Measurements from ENCODE around the gene TMEM151B.
"Not testable (repeated sequence)": the region's sequence is repeated elsewhere in the genome, so short reads cannot be mapped to it uniquely, and the experiment has no call there.

TMEM151B gene

DNA sequence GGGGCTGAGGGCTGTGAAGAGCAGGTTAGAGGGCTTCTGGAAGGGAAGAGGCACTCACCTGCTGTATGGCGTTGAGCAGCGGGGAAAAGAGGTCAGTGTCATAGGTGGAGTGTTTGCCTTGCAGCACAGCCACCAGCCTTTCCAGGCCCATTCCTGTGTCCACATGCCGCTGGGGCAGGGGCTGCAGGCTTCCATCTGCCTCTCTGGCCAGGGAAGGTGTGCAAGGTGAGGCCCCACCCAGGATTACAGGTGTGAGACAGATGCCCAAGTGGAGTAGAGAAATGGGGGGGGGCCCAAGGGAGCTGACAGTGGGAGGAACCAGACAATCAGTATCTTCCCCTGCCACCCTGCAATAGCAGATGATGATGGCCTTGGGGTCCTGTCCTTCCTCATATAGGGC lies 40.0 kb downstream of the TMEM151B start:
- no peak for DNase-seq
- in situ Hi-C loops (cut with HindIII; ENCODE audit: low pct_ligation_motif_present, low pct_unique_long_range_greater_than_20kb, low sequenced_read_pairs), result no loop called here

DNA sequence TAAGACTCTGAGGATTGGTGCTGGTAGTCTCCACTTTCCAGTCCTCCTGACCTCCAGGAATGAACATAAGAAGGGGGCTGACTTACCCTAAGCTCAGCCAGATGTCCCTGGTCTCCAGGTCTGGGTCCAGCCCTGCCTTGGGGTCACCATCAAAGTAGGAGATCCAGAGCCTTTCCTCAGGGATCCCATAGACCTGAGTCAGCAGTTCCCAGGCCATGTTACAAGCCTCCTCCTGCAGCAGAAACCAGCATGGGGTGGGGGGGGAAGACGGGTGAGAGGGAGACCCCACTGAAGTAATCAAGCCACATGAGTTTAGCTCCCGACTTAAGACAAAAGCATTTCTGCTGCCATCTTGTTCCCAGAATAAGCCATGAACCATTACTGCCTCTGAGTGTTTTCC lies 41.1 kb downstream of the TMEM151B start:
- DNase-seq, result no peak
- in situ Hi-C loops (cut with HindIII; ENCODE audit: low pct_ligation_motif_present, low pct_unique_long_range_greater_than_20kb, low sequenced_read_pairs), result no loop called here

DNA sequence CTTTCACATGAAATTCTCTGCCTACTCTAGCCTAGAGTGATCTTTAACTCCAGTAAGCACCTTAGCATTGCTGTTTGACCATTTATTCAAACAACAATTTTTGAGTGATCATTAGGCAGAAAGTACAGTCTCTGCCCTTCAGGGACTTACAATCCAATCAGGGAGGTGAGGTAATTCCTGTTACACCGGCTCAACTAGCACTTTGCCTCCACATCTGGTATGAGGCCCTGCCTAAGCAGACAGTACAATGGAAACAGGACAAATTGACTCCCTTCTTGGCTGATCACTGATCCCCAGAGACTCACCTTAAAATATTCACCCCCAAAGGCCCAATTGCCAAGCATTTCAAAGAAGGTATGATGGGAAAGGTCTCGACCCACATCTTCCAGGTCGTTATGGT lies 41.5 kb downstream of the TMEM151B start:
- in situ Hi-C loops (cut with HindIII; ENCODE audit: low pct_ligation_motif_present, low pct_unique_long_range_greater_than_20kb, low sequenced_read_pairs), result no loop called here
- DNase-seq, result no peak

DNA sequence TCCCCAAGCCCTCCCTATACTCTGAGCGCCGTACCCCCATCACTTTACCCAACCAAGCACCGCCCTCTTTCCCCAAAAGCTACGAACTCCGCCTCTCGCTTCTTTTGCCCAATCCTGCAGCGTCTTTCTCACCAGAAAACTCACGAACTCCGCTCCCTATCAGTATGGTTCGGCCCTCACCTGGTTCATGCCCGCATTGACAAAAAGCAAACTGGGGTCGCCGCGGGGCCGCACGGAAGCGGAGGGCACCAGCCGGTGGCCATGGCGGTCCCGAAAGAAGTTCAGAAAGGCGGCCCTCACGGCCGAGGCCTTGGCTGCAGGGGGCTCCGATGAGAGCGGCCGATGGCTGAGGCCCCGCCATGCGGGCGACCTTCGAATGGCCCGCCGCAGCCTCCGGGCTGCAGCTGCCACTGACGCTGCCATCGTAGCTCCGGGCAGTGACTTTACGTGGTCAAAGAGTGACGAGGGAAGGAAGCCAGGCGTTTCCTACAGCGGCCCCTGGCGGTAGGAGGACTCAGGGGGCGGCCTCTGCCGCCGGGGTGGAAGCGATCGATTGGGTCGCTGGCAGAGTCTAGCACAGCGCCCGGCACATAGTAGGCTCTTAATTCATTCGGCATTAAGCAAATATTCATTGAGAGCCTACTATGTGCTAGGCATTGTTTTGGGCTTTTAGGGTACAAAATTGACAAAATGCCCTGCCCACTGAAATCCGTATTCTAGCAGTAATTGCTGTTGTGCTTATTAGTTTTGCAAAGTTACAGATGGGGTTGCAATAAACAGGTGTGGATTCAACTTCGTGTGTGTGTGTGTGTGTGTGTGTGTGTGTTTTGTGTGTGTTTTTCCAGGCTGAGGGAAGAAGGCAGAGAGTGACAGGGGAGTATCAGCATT lies 42.9 kb downstream of the TMEM151B start, which contains the start of gene AARS2:
AARS2 (minus strand) TSS at position 447 of the 888 bp plus-strand sequence; CDS start at position 423, 24 bp downstream.
- DNase-seq, result peak; percentile 81
- in situ Hi-C loops (cut with HindIII; ENCODE audit: low pct_ligation_motif_present, low pct_unique_long_range_greater_than_20kb, low sequenced_read_pairs), result no loop called here

DNA sequence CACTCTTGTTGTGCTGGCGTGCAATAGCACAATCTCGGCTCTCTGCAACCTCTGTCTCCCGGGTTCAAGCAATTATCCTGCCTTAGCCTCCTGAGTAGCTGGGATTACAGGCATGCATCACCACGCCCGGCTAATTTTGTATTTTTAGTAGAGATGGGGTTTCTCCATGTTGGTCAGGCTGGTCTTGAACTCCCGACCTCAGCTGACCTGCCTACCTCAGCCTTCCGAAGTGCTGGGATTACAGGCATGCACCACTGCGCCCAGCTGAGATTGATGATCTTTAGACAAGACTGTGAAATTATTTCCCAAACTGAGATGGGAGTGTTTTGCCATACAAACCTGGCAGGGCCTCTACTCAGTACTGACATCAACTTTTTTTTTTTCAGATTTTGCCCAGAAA lies 44.4 kb downstream of the TMEM151B start:
- in situ Hi-C loops (cut with HindIII; ENCODE audit: low pct_ligation_motif_present, low pct_unique_long_range_greater_than_20kb, low sequenced_read_pairs); DNase-seq: not testable (repeated sequence)

DNA sequence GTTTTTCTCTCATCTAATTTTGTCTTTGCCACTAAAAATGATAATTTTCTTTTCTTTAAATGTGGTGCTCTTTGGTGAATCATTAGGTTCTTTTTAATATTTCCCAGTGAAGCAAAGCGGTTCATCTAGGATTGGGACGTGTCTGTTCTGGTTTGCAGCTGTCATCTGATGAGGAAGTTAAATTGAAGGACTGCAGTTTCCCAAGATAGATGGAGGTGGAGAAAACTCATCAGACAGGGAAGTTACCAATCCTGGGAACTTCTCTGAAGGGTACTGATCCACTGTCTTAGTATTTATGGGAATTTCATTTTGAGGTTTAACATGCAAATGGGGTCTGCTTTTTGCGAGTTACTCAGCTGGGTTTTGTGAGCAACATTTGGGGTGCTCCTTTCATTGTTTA lies 45.3 kb downstream of the TMEM151B start:
- in situ Hi-C loops (cut with HindIII; ENCODE audit: low pct_ligation_motif_present, low pct_unique_long_range_greater_than_20kb, low sequenced_read_pairs), result no loop called here
- no peak for DNase-seq

DNA sequence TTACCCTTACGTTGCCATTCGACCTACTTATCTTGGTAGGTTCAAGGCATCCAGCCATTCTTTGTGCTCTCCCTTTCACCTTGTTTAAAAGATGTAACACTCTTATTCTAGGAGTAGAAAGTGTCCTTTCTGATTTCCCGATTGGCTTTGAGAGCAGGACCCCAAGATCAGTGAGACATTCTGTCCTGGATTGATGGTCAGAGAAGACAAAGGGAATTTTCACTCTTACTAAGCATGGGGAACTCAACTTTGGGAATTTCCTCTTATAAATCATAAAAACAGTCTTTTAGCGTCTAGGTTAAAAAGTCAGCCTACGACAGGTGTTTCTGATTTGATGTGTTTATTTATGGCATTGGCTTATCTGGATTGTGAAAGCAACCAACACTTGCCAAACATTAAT lies 45.7 kb downstream of the TMEM151B start:
- in situ Hi-C loops (cut with HindIII; ENCODE audit: low pct_ligation_motif_present, low pct_unique_long_range_greater_than_20kb, low sequenced_read_pairs), result no loop called here
- DNase-seq, result no peak

DNA sequence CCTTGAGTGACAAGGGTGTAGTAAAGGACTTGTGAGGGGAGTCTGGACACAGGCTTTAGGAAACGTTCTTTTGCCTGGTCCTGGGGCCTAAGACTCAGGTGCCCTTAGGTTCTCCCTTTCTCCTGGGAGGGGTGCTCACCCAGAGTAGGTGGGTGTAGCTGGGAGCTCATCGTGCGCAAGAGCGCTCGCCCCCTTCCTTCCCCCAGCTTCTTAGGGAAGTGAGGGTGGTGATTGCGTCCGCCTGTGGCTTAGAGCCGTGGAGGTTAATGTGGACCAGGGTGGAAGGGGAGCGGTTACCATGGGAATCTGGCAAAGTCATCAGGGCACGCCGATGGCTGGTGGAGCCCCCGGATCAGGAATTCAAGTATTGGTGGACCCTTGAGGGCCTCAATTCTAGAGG lies 46.2 kb downstream of the TMEM151B start:
- in situ Hi-C loops (cut with HindIII; ENCODE audit: low pct_ligation_motif_present, low pct_unique_long_range_greater_than_20kb, low sequenced_read_pairs), result no loop called here
- no peak for DNase-seq

DNA sequence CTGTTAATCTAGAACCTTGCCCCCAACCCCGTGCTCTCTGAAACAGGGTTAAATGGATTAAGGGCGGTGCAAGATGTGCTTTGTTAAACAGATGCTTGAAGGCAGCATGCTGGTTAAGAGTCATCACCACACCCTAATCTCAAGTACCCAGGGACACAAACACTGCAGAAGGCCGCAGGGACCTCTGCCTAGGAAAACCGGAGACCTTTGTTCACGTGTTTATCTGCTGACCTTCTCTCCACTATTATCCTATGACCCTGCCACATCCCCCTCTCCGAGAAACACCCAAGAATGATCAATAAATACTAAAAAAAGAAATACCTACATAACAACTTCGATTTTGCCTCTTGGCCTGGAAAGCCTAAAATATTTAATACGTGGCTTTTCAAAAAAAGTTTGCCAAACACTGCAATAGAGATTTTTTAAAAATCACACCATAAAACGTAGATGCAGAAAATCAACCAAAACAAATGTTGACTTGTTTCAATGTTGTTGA lies 46.9 kb downstream of the TMEM151B start:
- in situ Hi-C loops (cut with HindIII; ENCODE audit: low pct_ligation_motif_present, low pct_unique_long_range_greater_than_20kb, low sequenced_read_pairs); DNase-seq: not testable (repeated sequence)

DNA sequence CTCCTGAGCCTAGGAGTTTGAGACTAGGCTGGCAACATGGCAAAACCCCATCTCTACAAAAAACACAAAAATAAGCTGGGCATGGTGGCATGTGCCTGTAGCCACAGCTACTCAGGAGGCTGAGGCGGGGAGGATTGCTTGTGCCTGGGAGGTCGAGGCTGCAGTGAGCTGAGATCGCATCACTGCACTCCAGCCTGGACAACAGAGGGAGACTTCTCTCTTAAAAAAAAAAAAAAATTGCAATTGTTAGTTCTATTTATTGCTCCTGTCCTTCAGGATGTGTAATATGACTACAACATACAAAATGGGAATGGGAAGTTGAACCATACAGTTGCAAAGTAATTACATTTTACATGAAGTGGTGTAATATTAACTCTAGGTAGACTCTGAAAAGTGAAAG lies 51.0 kb downstream of the TMEM151B start:
- no peak for DNase-seq
- in situ Hi-C loops (cut with HindIII; ENCODE audit: low pct_ligation_motif_present, low pct_unique_long_range_greater_than_20kb, low sequenced_read_pairs), result no loop called here

DNA sequence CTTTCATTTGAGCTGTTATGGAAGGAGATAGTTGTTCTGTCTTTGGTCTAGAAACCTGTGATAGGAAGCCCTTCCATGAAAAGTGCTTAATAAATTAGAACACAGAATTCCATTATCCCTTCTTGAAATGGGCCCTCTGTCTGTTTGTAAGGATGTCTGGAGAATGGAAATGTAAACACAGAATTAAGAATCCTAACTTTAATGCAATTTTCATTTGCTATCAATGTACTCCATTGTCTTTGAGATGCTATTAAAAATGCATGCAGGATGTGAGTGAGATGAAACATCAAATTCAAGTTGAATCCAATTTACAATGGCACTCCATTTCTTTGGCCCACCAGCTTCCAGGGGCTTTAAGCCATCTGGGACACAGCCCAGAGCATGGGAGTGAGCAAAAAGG lies 56.8 kb downstream of the TMEM151B start:
- in situ Hi-C loops (cut with HindIII; ENCODE audit: low pct_ligation_motif_present, low pct_unique_long_range_greater_than_20kb, low sequenced_read_pairs), result no loop called here
- no peak for DNase-seq

DNA sequence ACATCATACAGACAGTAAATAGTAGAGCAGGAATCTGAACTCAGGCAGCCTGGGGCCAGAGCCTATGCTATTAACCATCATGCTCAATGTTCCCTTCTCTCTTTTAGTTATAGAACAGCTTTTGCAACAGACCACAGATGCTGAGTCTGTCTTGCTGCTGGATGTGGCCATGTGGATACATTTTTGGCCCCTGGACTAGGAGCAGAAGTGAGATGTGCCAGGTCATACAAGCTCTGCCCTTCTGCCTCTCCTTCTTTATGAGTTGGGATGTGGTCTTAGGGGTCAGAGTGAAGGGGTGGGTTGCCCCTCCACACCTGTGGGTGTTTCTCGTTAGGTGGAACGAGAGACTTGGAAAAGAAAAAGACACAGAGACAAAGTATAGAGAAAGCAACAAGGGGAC lies 57.5 kb downstream of the TMEM151B start:
- in situ Hi-C loops (cut with HindIII; ENCODE audit: low pct_ligation_motif_present, low pct_unique_long_range_greater_than_20kb, low sequenced_read_pairs), result no loop called here
- DNase-seq, result no peak

DNA sequence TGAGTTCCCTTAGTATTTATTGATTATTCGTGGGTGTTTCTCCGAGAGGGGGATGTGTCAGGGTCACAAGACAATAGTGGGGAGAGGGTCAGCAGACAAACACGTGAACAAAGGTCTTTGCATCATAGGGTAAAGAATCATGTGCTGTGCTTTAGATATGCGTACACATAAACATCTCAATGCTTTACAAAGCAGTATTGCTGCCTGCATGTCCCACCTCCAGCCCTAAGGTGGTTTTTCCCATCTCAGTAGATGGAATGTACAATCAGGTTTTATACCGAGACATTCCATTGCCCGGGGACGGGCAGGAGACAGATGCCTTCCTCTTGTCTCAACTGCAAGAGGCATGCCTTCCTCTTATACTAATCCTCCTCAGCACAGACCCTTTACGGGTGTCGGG lies 58.0 kb downstream of the TMEM151B start:
- in situ Hi-C loops (cut with HindIII; ENCODE audit: low pct_ligation_motif_present, low pct_unique_long_range_greater_than_20kb, low sequenced_read_pairs); DNase-seq: not testable (repeated sequence)

DNA sequence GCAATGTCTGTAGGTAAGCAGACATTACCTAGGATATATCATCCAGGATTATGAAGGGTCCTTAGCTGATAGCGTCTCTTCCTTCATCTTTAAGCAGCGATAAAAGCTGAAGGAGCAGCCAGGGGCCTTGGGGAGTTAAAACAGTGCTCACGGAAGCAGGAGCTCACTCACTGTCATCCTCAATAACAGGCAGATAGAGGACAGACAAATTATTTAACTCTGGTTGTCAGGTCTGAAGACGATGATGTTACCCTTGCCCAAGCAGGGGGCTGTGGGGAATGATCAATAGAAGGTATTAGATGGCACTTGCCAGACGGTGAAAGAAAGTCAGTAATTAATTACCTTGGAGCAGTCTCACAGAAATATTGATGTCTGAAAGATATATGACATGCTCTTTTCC lies 59.6 kb downstream of the TMEM151B start:
- DNase-seq, result no peak
- in situ Hi-C loops (cut with HindIII; ENCODE audit: low pct_ligation_motif_present, low pct_unique_long_range_greater_than_20kb, low sequenced_read_pairs), result no loop called here

DNA sequence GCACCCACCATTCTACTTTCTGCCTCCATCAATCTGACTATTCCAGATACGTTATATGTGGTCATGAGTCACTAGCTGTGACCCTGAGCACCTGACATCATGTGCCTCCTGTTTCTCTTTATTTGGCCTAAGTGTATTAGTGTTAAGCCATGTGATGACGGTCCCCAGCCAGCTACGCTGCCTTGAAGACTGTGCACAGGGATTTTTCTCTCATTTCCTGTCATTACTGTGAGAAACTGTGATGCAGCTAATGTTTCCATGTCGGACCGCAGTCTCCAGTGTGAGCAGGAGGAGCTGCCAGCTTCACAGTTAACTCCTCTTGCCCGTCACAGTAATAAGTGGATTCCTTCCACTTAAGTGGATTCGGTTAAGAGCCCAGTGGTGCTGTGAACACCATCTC lies 62.3 kb downstream of the TMEM151B start:
- in situ Hi-C loops (cut with HindIII; ENCODE audit: low pct_ligation_motif_present, low pct_unique_long_range_greater_than_20kb, low sequenced_read_pairs), result no loop called here
- no peak for DNase-seq

DNA sequence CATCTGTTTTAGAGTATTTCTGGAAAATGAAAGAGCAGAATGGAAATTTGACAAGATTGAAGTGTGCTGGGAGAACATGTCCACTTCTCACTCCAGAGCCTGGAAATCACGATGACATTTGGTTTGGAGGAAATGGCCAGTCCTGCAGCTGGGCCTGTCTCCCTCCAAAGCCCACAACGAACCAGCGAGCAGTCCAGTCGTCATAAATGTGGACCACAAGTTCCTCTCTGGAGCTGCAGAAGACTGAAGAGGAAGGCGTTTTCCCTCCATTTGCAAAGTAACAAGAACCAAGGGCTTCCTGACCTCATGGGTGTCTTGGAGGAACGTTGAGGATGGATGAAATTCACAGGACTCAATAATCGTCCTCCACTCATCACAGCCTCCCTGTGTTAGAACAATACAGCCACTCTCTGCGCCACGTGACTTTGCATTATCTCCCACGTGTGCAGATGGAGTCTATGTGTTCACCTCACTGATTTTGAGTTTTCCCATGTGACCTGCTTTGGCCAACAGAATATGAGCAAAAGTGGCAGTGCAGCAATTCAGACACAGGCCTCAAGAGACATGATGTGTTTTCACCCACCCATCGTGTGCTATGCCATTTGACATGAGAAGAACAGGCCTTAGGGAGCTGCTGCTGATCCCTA lies 63.1 kb downstream of the TMEM151B start:
- in situ Hi-C loops (cut with HindIII; ENCODE audit: low pct_ligation_motif_present, low pct_unique_long_range_greater_than_20kb, low sequenced_read_pairs), result no loop called here

DNA sequence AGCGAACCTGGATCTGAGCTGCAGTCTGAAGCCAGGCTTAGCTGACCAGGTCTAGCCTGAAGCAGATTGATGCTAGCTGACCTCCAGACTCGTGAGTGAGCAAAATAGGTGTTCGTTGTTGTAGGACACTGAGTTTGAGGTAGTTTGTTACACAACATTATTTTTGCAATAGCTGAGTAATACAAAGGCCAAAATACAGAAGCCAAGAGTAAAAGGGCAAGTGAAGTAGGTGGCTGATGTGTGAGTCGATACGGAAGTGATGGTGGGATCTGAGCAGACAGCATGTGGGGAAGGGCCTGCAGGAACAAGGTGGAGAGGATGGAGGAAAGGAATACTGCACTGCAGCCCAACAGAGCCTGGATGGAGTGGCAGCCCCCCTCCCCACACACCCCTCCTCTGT lies 63.7 kb downstream of the TMEM151B start:
- in situ Hi-C loops (cut with HindIII; ENCODE audit: low pct_ligation_motif_present, low pct_unique_long_range_greater_than_20kb, low sequenced_read_pairs), result no loop called here
- DNase-seq, result no peak

More for the DNA sequence above, 63.1 kb downstream of the TMEM151B start:
- DNase-seq, result no peak

DNA sequence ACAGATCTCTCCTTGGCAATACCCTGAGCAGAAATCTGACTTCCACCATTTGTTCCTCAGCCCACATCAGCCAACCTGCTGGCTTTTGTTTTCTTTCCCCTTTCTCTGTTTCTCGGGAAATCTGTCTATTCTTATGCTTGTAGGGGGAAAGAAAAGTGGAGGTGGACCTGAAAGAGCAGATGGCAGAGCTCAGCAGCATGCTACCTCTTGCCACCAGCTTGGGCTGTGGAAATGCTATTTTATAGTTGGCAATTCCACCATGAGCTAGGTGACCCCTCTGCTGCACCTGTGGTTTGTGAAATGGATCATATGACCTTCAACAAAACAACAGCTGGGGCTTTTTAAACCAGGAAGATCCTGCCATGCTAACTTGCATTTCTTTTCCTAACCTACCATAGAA lies 65.4 kb downstream of the TMEM151B start:
- DNase-seq, result no peak
- in situ Hi-C loops (cut with HindIII; ENCODE audit: low pct_ligation_motif_present, low pct_unique_long_range_greater_than_20kb, low sequenced_read_pairs), result no loop called here

DNA sequence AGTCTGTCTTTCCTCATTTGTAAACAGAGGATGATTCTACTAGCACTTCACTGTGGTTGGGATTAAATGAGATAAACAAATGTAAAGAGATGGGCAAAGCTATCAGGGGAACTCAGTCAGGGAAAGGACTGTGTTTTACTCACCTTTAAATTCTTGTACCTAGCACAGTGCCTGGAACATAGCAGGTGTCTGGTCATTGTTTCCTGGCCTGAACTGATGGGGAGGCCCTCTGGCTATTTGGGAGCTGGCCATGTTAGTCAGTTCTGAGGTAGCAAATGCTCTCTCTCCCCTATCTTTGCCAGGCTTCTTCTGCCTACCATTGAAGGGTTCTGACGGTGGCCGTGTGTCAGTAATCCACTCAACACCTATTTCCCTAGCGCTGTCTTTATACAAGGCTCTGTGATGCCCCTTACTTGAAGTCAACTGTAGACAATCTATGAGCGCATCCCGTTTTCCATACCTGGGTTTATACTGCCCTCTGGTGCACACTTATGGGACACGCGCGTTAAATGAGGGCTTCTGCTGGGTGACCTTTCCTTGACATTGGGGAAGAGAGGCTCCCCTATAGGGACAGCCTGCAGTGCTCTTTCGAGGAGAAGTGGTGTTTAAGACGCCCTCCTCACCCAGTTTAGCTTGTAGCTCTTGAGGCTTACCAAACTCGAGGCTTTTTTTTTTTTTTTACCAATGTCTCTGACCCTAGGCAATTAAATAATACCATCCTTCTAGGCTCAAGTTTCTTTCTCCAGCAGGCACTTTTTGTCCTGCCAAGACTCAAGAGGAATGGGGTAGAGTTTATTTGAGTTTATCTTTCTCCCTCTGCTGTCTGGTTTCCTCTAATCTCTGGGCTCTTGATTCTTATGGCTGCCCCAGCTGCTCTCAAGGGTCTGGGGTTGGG lies 68.2 kb downstream of the TMEM151B start:
- DNase-seq, result peak; percentile 59
- in situ Hi-C loops (cut with HindIII; ENCODE audit: low pct_ligation_motif_present, low pct_unique_long_range_greater_than_20kb, low sequenced_read_pairs), result no loop called here
